Central memory CD4-positive, alpha-beta T cell (primary cell): ENCODE data around the gene HMOX1.
"Not testable (repeated sequence)": the region's sequence is repeated elsewhere in the genome, so short reads cannot be mapped to it uniquely, and the experiment has no call there.

Source experiments
- DNase-seq: peaks from one replicate; pipeline ENCODE4 v3.0.0; 2022

HMOX1 gene

GRCh38 chr22:35350539-35351503 lies 30.1 kb upstream of the HMOX1 start:
- peak; percentile 77 for DNase-seq

GRCh38 chr22:35352214-35353111 lies 28.4 kb upstream of the HMOX1 start:
- DNase-seq: no peak

GRCh38 chr22:35353318-35353717 lies 27.6 kb upstream of the HMOX1 start:
- DNase-seq: no peak

- no peak for DNase-seq
Observed at GRCh38 chr22:35354068-35354467, 26.8 kb upstream of the HMOX1 start.

GRCh38 chr22:35357883-35358621 lies 22.8 kb upstream of the HMOX1 start:
- no peak for DNase-seq

GRCh38 chr22:35359380-35360065 lies 21.4 kb upstream of the HMOX1 start:
- no peak for DNase-seq

GRCh38 chr22:35361001-35361558 lies 19.8 kb upstream of the HMOX1 start:
- no peak for DNase-seq

GRCh38 chr22:35363566-35364086 lies 17.3 kb upstream of the HMOX1 start:
- no peak for DNase-seq

- DNase-seq: not testable (repeated sequence)
Observed at GRCh38 chr22:35364230-35364629, 16.7 kb upstream of the HMOX1 start.

GRCh38 chr22:35367331-35367886 lies 13.5 kb upstream of the HMOX1 start:
- DNase-seq: no peak

- DNase-seq: no peak
Observed at GRCh38 chr22:35368386-35368785, 12.5 kb upstream of the HMOX1 start.

GRCh38 chr22:35369996-35370395 lies 10.9 kb upstream of the HMOX1 start:
- no peak for DNase-seq

GRCh38 chr22:35373781-35374180 lies 7.1 kb upstream of the HMOX1 start:
- no peak for DNase-seq

- no peak for DNase-seq
Observed at GRCh38 chr22:35375031-35375430, 5.9 kb upstream of the HMOX1 start.

- DNase-seq: no peak
Observed at GRCh38 chr22:35375526-35375925, 5.4 kb upstream of the HMOX1 start.

GRCh38 chr22:35376728-35377472 lies 4.0 kb upstream of the HMOX1 start:
- DNase-seq: peak; percentile 14

- DNase-seq: no peak
Observed at GRCh38 chr22:35377735-35378134, 3.2 kb upstream of the HMOX1 start.

GRCh38 chr22:35378621-35379020 lies 2.3 kb upstream of the HMOX1 start:
- DNase-seq: no peak

GRCh38 chr22:35379146-35379993 lies 1.5 kb upstream of the HMOX1 start:
- DNase-seq: no peak

GRCh38 chr22:35380013-35380412 lies 883 bp upstream of the HMOX1 start:
- DNase-seq: no peak
